Body of pancreas (tissue), 4 donors: ENCODE measurements around the gene KIF25. TPM values are rescaled to one million over a fixed set of nuclear protein-coding genes. Genes with fewer than 3 reads are reported as not detected.

ENCODE experiments used
- ATAC-seq: fragments of 150-250 bp; one replicate; pipeline ENCODE4 v1.9.1; 2016
- DNase-seq, 4 donors: peaks; one replicate each; pipeline ENCODE4 v3.0.0-alpha.2; 2019
- H3K27ac ChIP-seq, 4 donors: fragments of 200-600 bp; sonication (generic); 1 replicate in 3 of 4; 2 replicates in 1 of 4; pipeline versions ENCODE4 v1.5.1 to v1.6.1; 2016 to 2019; ENCODE audit warnings: mild to moderate bottlenecking in 1 of 4, mixed read lengths in 1 of 4, moderate library complexity in 1 of 4
- H3K27me3 ChIP-seq, 2 donors: fragments of 200-600 bp; sonication (generic); one replicate each; pipeline ENCODE4 v1.6.0; 2016; ENCODE audit warnings: mild to moderate bottlenecking in 1 of 2
- H3K36me3 ChIP-seq, 2 donors: fragments of 200-600 bp; sonication (generic); replicated peaks in 1 of 2; 2 replicates each; pipeline ENCODE4 v1.5.1; 2016; ENCODE audit warnings: low read depth in 2 of 2; ENCODE audit not compliant: insufficient read depth in 1 of 2
- H3K4me1 ChIP-seq: fragments of 200-600 bp; sonication (generic); one replicate; pipeline ENCODE4 v1.6.0; 2016
- H3K4me3 ChIP-seq, 2 donors: fragments of 200-600 bp; sonication (generic); 1 replicate in 1 of 2; 2 replicates in 1 of 2; pipeline ENCODE4 v1.5.1; 2016 to 2019
- H3K9me3 ChIP-seq, 3 donors: fragments of 200-600 bp; sonication (generic); 1 replicate in 2 of 3; 2 replicates in 1 of 3; pipeline ENCODE4 v1.5.1; 2016
- POLR2A ChIP-seq, 3 donors: fragments of 450-650 bp; IDR thresholded peaks; one replicate each; pipeline ENCODE4 v1.6.1; 2016; ENCODE audit warnings: antibody characterized with exemption in 3 of 3, mild to moderate bottlenecking in 2 of 3
- WGBS, 2 donors: methylation state at CpG; one replicate each; pipeline ENCODE4 v1.1.5; 2017; 5-methylcytosine and 5-hydroxymethylcytosine counted together
- intact Hi-C: fragments of 100-400 bp; cut with DNase I; formaldehyde crosslinking; loops from one replicate; pipeline ENCODE4 v1.15.1; 2023
- total RNA-seq, 2 donors: library from RNA; depleted of rRNA; stranded (reverse); fragments of >200 nt; gene quantifications; one replicate each; pipeline ENCODE4 v1.1.0, GENCODE V29; 2016
- TF ChIP-seq, protein P1 (sequence below), 7 experiments: fragments of 450-650 bp in 4 of 7; fragments of 200-600 bp in 3 of 7; sonication (generic) in 3 of 7; IDR thresholded peaks; one replicate each; pipeline ENCODE4 v1.5.1; 2016 to 2019; ENCODE audit warnings: antibody characterized with exemption in 7 of 7

KIF25 gene
- total RNA-seq, 2 donors from 2014 or later, result 1.8 TPM; not detected in 1

DNA sequence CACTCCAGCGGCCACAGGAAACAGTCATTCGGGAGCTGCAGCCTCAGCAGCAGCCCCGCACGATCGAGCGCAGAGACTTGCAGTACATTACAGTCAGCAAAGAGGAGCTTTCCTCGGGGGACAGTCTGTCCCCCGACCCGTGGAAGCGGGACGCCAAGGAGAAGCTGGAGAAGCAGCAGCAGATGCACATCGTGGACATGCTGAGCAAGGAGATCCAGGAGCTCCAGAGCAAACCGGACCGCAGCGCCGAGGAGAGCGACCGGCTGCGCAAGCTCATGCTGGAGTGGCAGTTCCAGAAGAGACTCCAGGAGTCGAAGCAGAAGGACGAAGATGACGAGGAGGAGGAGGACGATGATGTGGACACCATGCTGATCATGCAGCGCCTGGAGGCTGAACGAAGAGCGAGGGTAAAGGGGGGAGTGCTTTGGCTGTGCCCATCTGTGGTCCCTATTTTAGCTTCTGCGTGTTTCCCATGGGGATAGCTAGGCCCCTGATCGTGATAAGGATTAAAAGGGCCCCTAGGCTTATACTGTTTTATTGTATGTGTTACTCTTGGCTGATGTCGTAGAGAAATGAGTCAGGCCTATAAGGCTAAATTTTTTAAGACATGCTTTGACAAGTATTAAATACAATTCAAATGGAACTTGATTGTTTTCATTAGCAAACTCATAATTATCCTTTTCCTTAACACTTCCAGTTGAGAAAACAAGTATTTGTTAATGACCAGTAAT is 45.5 kb upstream of the KIF25 start:
- Histone ChIP-seq H3K9me3 (no peaks in the 10 kb centered on the region), H3K27me3 (no peaks in the 10 kb centered on the region), H3K4me1 (peaks cover 6% of the 10 kb centered on the region), H3K4me3 (no peak overlapping the region), H3K27ac (no peak overlapping the region), H3K36me3 (peaks cover 15 to 34% of the 10 kb centered on the region in 2 donors)
- TF ChIP-seq, protein P1, sequence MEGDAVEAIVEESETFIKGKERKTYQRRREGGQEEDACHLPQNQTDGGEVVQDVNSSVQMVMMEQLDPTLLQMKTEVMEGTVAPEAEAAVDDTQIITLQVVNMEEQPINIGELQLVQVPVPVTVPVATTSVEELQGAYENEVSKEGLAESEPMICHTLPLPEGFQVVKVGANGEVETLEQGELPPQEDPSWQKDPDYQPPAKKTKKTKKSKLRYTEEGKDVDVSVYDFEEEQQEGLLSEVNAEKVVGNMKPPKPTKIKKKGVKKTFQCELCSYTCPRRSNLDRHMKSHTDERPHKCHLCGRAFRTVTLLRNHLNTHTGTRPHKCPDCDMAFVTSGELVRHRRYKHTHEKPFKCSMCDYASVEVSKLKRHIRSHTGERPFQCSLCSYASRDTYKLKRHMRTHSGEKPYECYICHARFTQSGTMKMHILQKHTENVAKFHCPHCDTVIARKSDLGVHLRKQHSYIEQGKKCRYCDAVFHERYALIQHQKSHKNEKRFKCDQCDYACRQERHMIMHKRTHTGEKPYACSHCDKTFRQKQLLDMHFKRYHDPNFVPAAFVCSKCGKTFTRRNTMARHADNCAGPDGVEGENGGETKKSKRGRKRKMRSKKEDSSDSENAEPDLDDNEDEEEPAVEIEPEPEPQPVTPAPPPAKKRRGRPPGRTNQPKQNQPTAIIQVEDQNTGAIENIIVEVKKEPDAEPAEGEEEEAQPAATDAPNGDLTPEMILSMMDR (IDR thresholded peaks at IDR 0.05), result no peak
- TF ChIP-seq POLR2A (IDR thresholded peaks at IDR 0.05), result no peak
- DNase-seq (no peak), ATAC-seq (no peak)
- 94 to 97% methylated on average over 29 of the region's 29 CpGs for WGBS, 2 donors
- intact Hi-C loops, result no loop called here

DNA sequence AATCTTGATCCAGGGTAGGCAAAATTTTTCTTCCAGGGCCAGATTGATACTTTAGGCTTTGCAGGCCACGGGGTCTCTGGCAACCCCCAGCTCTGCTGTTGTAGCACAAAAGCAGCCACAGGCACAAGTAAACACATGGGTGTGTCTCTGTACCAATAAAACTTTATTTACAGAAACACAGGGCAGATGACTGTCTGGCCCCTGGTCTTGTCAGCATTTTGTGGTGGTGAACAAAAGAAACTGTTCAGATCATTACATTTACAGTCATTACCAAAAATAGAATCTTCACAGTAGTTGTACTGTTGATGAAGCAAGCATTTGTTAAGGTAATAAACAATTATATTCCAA is 45.0 kb upstream of the KIF25 start:
- Histone ChIP-seq H3K9me3 (no peaks in the 10 kb centered on the region), H3K4me1 (peaks cover 11% of the 10 kb centered on the region), H3K27ac (no peak overlapping the region), H3K4me3 (no peak overlapping the region), H3K36me3 (peaks cover 15 to 34% of the 10 kb centered on the region in 2 donors), H3K27me3 (no peaks in the 10 kb centered on the region)
- ATAC-seq, result no peak
- intact Hi-C loops, result no loop called here
- TF ChIP-seq POLR2A (IDR thresholded peaks at IDR 0.05), result no peak
- TF ChIP-seq, protein P1 (IDR thresholded peaks at IDR 0.05), result no peak
- no peak for DNase-seq
- 94 to 100% methylated on average over 1 of the region's 1 CpG for WGBS, 2 donors

DNA sequence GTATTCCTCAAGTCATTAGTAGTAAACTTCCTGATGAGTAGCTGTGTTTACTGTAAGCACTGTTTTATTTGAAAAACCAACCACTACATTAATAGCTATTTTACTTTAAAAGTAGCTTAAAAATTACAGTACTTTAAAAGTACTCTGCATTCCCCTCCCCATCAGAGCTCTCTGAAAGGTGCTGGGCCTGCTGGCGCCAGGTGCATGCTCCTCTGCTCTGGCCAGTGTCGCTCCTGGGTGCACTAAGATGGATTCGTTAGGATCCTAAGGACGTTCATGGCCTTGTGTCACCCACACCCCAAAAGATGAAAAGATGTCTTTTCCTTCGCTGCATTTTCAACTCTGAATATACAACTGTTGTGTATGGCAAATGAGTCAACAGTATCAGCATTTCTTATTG is 43.9 kb upstream of the KIF25 start:
- H3K9me3 ChIP-seq, result no peaks in the 10 kb centered on the region
- H3K4me3 ChIP-seq, result no peak overlapping the region
- WGBS, 2 donors, result 88 to 89% methylated on average over 5 of the region's 5 CpGs
- H3K36me3 ChIP-seq, result peaks cover 14 to 26% of the 10 kb centered on the region in 2 donors
- no peaks in the 10 kb centered on the region for H3K27me3 ChIP-seq
- intact Hi-C loops, result no loop called here
- DNase-seq (no peak), ATAC-seq (no peak)
- TF ChIP-seq, protein P1 (IDR thresholded peaks at IDR 0.05), result no peak
- no peak for TF ChIP-seq POLR2A (IDR thresholded peaks at IDR 0.05)
- H3K27ac ChIP-seq, result no peak overlapping the region
- peaks cover 14% of the 10 kb centered on the region for H3K4me1 ChIP-seq

DNA sequence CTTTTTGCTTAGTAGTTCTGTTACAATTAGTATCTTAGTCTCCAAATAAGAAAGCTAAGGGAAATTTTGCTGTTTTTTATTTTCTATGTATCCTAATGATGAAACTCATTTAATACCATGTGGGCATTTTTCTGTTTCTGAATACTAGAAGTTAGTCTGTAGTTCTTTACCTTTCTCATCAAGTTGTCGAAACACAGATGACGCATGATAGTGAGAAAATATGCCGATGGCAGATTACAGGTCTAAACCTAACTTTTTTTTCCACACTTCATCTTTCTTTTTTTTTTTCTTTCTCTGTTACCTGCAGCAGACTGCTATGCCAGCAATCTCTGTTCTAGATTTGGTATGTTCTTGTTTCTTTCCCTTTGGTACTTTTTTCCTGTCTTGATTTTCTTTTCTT is 43.3 kb upstream of the KIF25 start:
- no peak for DNase-seq
- Histone ChIP-seq H3K27me3 (no peaks in the 10 kb centered on the region), H3K36me3 (peaks cover 8 to 24% of the 10 kb centered on the region in 2 donors), H3K9me3 (no peaks in the 10 kb centered on the region), H3K4me3 (no peak overlapping the region), H3K4me1 (peaks cover 14% of the 10 kb centered on the region), H3K27ac (no peak overlapping the region)
- TF ChIP-seq, protein P1 (IDR thresholded peaks at IDR 0.05), result no peak
- TF ChIP-seq POLR2A (IDR thresholded peaks at IDR 0.05), result no peak
- no peak for ATAC-seq
- WGBS, 2 donors, result 69% methylated on average over 3 of the region's 3 CpGs
- intact Hi-C loops, result no loop called here

DNA sequence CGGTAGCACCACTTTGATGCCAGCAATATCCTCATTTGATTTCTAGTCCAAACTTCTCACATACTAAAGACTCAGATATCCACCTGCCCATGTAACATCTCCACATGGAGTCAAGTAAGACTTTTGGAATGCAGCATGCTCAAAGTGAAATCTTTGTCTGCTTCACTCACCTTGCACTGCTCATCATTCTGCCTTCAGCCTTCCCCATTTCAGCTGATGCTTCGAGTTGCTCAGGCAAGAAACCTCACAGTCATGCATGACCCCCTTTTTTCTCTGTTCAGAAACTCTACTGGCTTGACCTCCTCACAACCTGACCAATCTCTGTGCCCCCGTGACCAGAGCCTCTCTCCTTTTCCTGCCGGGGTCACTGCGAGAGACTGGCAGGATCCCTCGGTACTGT is 41.0 kb upstream of the KIF25 start:
- H3K4me1 ChIP-seq, result peaks cover 32% of the 10 kb centered on the region
- no peaks in the 10 kb centered on the region for H3K9me3 ChIP-seq
- TF ChIP-seq, protein P1 (IDR thresholded peaks at IDR 0.05), result no peak
- TF ChIP-seq POLR2A (IDR thresholded peaks at IDR 0.05), result no peak
- no peak overlapping the region for H3K27ac ChIP-seq
- H3K4me3 ChIP-seq, result no peak overlapping the region
- intact Hi-C loops, result no loop called here
- H3K27me3 ChIP-seq, result no peaks in the 10 kb centered on the region
- DNase-seq, result no peak
- no peak for ATAC-seq
- H3K36me3 ChIP-seq, result peaks cover 4 to 7% of the 10 kb centered on the region in 2 donors
- WGBS, 2 donors, result 98% methylated on average over 6 of the region's 6 CpGs
